ENCODE measurements around the gene STIM2.
A peak's percentile ranks its signal among the peaks of the same experiment; 100 is the strongest.

The STIM2 gene

DNA sequence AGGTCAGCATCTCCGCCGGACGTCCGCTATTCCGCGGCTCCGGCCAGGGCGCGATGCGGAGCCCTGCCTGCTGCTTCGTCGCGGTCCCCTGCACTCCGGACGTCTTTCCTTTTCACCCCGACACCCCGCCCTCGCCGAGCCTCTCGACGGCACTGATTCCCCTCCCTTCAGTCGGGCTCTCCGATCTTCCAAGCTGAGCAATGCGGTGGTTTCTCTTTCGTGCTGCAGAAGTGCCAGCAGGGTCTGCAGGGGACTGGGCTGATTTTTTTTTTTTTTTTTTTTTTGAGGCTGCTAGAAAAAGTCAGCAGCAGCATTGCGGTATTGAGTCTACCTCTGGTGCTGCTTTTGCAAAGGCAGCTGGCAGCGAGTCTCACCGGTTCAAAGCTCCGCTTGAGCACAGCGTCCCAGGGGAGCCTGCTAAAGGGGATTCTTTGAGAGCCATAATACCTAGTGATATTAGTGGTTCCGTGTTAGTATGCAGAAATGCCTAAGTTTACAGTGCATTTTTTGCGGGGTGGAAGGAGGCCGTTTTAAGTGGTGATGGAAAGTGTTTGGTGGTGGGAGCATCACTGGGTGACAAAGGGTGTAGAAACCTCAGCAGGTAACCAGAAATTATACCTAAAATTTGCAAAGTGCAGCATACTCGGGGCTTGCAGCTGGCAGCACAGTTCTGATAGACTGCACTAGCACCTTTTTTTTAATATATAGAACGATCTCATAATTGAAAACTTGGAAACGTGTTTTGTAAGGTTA, 969 bp downstream of the STIM2 start:
- Histone ChIP-seq H3K36me3 (ENCODE audit: control insufficient read depth, insufficient read depth, low read length) (no peaks in the 10 kb centered on the region), H3K4me3 (ENCODE audit: low read length) (peak overlapping the region; percentile 62), H3K9ac (ENCODE audit: low read length) (peak overlapping the region; percentile 58), H3K27me3 (ENCODE audit: control insufficient read depth, insufficient read depth, low read length) (no peaks in the 10 kb centered on the region), H3K9me3 (ENCODE audit: control insufficient read depth, low read length) (no peaks in the 10 kb centered on the region), H3K4me1 (ENCODE audit: control insufficient read depth, insufficient read depth, low read length) (peaks cover 23% of the 10 kb centered on the region)

DNA sequence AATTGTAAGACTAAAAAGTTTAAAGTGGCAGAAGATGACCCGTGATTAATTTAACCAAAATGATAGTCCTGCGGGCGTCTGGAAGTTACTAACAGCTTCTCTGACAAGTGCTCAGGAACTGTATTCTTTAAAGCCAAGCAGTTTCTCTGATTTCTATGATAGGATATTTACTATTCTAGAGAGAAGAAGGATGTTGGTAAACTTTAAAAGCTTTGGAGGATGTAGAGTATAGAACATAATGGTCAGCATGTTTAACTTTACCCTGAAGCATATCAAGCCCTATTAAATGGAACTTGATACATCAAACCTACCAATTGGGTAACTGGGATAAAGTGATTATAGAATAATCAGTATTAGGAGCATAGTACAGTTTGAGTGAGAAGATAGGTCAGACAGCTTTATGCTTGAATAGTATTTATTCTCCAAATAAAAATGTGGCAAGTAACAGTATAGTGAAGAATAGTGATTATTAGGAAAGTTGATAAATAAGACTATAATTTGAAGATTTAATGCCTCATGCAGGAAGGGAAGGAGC, 1.8 kb downstream of the STIM2 start:
- H3K36me3 ChIP-seq (ENCODE audit: control insufficient read depth, insufficient read depth, low read length): no peaks in the 10 kb centered on the region
- peak overlapping the region; percentile 58 for H3K9ac ChIP-seq (ENCODE audit: low read length)
- no peaks in the 10 kb centered on the region for H3K27me3 ChIP-seq (ENCODE audit: control insufficient read depth, insufficient read depth, low read length)
- no peaks in the 10 kb centered on the region for H3K9me3 ChIP-seq (ENCODE audit: control insufficient read depth, low read length)
- H3K4me3 ChIP-seq (ENCODE audit: low read length): no peak overlapping the region
- peaks cover 23% of the 10 kb centered on the region for H3K4me1 ChIP-seq (ENCODE audit: control insufficient read depth, insufficient read depth, low read length)

DNA sequence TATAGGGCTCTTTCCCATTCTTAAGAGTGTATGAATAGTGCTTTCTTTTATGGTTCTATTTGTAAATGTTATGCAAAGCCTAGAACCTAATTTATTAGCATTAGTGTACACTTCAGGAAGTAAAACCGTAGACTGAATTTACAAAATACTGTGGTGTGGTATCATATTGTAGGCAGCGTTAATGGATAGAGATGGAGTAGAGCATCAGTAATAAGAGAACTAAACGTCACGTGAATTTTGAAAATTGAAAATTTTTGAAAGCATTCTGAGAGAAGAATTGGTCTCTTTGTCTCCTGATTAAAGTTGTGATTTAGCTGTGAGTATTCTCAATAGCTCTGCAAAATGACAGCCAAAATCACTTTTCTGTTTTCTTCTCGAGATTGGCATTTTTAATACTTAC, 2.9 kb downstream of the STIM2 start:
- Histone ChIP-seq H3K4me1 (ENCODE audit: control insufficient read depth, insufficient read depth, low read length) (peaks cover 18% of the 10 kb centered on the region), H3K27me3 (ENCODE audit: control insufficient read depth, insufficient read depth, low read length) (no peaks in the 10 kb centered on the region), H3K9me3 (ENCODE audit: control insufficient read depth, low read length) (no peaks in the 10 kb centered on the region), H3K9ac (ENCODE audit: low read length) (peak overlapping the region; percentile 1), H3K36me3 (ENCODE audit: control insufficient read depth, insufficient read depth, low read length) (no peaks in the 10 kb centered on the region), H3K4me3 (ENCODE audit: low read length) (no peak overlapping the region)

DNA sequence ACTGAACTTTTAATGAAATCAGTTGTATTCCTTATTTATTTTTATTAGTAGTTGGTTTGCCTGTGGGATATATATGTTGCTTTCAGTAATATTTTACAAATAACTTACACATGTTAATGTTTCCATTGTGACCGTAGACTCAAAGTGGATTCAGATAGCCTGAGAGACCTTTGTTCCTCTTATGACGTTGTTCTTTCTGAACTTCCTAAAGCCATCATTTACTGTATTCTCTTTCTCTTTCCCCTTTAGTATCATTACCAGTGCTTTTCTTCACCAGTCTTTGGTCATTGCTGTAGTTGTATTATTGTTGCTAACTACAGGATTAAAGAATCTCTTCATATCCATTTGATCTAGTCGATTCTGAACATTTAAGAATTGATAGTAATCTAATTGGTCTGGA, 4.3 kb downstream of the STIM2 start:
- Histone ChIP-seq H3K27me3 (ENCODE audit: control insufficient read depth, insufficient read depth, low read length) (no peaks in the 10 kb centered on the region), H3K4me3 (ENCODE audit: low read length) (no peak overlapping the region), H3K9ac (ENCODE audit: low read length) (no peak overlapping the region), H3K36me3 (ENCODE audit: control insufficient read depth, insufficient read depth, low read length) (no peaks in the 10 kb centered on the region), H3K4me1 (ENCODE audit: control insufficient read depth, insufficient read depth, low read length) (peaks cover 11% of the 10 kb centered on the region), H3K9me3 (ENCODE audit: control insufficient read depth, low read length) (no peaks in the 10 kb centered on the region)

DNA sequence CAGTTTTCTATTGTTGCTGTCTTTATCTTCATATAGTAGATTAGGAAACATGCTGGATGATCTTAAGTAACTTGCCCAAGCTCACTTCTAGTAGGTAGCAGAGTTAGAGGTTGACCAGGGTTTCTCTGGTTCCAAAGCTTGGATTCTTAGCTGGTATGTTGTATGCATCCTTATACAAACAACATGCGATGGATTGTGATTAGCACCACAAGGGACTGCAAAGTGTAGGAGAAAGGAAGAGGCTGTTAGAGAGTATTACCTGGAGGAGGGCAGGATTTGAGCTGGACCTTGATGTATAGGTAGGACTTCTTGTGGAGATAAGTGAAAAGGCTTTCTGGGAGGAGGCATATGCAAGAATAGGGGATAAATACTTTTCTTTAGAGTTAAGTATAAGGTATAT, 5.6 kb downstream of the STIM2 start:
- Histone ChIP-seq H3K36me3 (ENCODE audit: control insufficient read depth, insufficient read depth, low read length) (no peaks in the 10 kb centered on the region), H3K9ac (ENCODE audit: low read length) (no peak overlapping the region), H3K4me1 (ENCODE audit: control insufficient read depth, insufficient read depth, low read length) (peaks cover 9% of the 10 kb centered on the region), H3K9me3 (ENCODE audit: control insufficient read depth, low read length) (no peaks in the 10 kb centered on the region), H3K4me3 (ENCODE audit: low read length) (no peak overlapping the region), H3K27me3 (ENCODE audit: control insufficient read depth, insufficient read depth, low read length) (no peaks in the 10 kb centered on the region)

DNA sequence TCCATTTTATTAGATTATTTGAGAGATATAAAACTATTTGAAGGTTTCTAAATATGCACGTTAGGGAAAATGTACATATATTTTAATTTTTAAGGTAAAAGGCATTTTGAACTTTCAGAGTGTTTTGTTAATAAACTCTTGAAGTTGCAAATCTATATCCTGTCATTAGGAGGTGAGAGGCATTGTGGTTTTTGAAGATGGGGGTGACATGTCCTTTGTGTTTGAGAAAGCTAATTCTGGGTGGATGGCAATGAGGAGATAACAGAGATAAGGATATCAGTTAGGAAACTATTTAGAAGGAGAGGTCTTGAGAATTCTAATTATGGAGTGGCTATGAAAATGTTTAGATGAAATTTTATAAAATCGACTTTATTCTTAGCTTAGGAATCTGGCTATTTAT, 6.1 kb downstream of the STIM2 start:
- Histone ChIP-seq H3K9me3 (ENCODE audit: control insufficient read depth, low read length) (no peaks in the 10 kb centered on the region), H3K4me3 (ENCODE audit: low read length) (no peak overlapping the region), H3K9ac (ENCODE audit: low read length) (no peak overlapping the region), H3K27me3 (ENCODE audit: control insufficient read depth, insufficient read depth, low read length) (no peaks in the 10 kb centered on the region), H3K36me3 (ENCODE audit: control insufficient read depth, insufficient read depth, low read length) (no peaks in the 10 kb centered on the region), H3K4me1 (ENCODE audit: control insufficient read depth, insufficient read depth, low read length) (peaks cover 9% of the 10 kb centered on the region)

DNA sequence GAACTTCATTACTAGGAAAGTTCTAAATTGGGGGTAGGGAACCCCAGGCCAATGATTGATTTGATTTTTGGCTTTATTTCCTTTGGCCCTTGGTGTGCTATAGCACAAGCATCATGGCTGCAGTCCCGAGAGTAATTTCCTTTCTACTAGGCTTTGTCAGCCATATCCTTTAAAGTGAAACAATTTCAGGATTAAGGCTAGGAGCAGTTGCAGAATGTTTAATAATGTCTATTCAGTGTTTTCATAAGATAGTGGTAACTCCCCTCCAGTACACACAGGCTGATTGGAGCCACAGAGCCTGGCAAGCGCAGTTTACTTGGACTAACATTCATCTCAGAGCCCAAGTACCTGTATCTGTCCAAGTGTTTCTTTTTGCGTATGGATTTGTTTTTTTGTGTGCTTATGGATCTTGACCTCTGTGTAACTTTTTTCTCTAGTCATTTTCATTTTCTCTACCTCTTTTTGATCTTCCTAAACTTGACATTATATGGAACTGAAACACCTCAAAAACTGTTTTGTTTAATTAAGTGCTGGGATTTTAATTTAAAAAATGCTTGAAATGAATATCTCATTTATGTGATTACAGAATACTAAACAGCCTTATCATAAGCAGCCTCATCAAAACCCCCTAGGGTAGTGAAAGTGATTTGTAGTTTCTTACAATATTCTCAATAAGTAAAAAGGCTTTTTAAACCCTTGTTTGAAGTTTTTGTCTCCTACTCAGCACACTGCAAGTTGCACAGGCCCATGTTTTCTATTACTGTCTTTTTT, 7.5 kb downstream of the STIM2 start:
- Histone ChIP-seq H3K36me3 (ENCODE audit: control insufficient read depth, insufficient read depth, low read length) (no peaks in the 10 kb centered on the region), H3K4me3 (ENCODE audit: low read length) (peak overlapping the region; percentile 35), H3K9ac (ENCODE audit: low read length) (peak overlapping the region; percentile 11), H3K9me3 (ENCODE audit: control insufficient read depth, low read length) (no peaks in the 10 kb centered on the region), H3K27me3 (ENCODE audit: control insufficient read depth, insufficient read depth, low read length) (no peaks in the 10 kb centered on the region), H3K4me1 (ENCODE audit: control insufficient read depth, insufficient read depth, low read length) (peaks cover 9% of the 10 kb centered on the region)

DNA sequence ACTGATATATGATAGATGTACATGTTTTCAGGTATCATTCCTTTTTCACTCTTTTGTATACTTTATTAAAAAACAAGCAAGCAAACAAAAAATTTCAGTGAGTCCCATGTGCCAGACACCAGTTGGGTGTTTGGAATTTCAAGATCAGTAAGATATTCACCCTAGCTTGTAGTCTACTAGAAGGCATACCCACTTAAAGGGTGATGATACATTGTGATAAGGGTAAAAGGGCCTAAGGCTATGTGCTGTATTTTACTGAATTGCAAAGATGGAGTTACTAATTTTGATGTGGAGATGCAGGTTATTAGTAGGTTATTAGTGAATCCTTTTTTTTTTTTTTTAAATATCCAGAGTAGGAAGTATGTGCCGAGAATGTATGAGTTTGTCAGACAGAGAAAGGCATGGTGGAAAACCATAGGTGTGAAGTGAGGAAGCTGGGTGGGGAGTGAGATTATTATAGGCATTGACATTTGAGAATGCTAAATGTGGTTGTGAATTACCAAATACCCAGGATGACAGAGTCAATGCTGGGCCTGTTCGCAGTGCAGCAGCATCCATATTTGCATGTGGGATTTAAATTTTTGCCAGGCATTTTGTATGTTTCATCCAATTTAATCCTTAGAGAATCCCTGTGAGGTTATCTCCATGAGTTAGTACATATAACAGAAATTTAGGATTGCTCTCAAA, 10.1 kb downstream of the STIM2 start:
- Histone ChIP-seq H3K27me3 (ENCODE audit: control insufficient read depth, insufficient read depth, low read length) (no peaks in the 10 kb centered on the region), H3K4me1 (ENCODE audit: control insufficient read depth, insufficient read depth, low read length) (peaks cover 9% of the 10 kb centered on the region), H3K9ac (ENCODE audit: low read length) (no peak overlapping the region), H3K4me3 (ENCODE audit: low read length) (no peak overlapping the region), H3K36me3 (ENCODE audit: control insufficient read depth, insufficient read depth, low read length) (no peaks in the 10 kb centered on the region), H3K9me3 (ENCODE audit: control insufficient read depth, low read length) (no peaks in the 10 kb centered on the region)

DNA sequence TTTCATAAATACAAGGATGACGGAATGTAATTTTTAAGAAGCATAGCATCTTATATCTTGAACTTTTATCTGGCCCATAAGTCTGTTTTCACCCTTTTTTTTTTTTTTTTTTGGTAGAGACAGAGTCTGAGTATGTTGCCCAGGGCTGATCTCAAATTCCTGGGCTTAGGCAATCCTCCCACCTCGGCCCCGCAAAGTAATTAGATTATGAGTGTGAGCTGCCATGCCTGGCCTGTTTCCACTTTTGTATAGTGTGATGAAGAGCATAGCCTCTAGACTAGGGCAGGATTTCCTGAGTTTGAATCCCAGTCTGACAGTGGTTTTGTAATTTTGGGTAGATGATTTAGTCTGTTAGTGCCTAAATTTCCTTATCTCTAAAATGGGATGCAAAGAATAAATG, 11.0 kb downstream of the STIM2 start:
- H3K4me1 ChIP-seq (ENCODE audit: control insufficient read depth, insufficient read depth, low read length): peaks cover 9% of the 10 kb centered on the region
- no peaks in the 10 kb centered on the region for H3K27me3 ChIP-seq (ENCODE audit: control insufficient read depth, insufficient read depth, low read length)
- H3K9me3 ChIP-seq (ENCODE audit: control insufficient read depth, low read length): no peaks in the 10 kb centered on the region
- H3K4me3 ChIP-seq (ENCODE audit: low read length): no peak overlapping the region
- H3K9ac ChIP-seq (ENCODE audit: low read length): no peak overlapping the region
- H3K36me3 ChIP-seq (ENCODE audit: control insufficient read depth, insufficient read depth, low read length): no peaks in the 10 kb centered on the region

DNA sequence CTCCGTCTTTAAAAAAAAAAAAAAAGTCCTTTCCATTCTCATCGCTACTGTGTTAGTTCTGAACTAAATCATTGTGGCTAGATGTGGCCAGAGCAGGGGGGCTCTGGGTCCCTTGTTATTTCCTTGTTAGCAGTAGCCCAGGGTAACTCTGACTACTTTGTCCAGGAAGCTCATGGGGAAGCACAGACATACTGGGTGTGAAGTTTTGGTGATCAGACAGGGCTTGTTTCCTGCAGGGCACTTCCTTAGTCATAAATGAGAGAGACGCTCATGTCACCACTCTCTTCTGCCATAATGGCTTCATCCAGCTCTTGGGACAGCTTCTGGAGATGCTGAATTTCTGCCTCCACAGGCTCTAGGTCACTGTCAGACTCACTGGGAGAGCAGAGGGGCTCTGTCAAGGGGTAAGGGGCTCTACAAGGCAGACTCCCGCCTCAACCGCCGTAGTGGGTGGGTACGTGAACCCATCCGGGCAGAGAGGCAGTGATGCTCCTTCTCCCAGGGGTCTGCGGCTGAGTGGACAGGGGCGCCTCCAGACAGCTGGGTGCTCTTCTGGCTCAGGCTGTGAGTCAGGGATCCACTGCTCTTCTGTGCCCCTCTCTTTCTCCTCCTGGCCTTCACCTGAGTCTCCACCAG, 12.9 kb downstream of the STIM2 start:
- H3K36me3 ChIP-seq (ENCODE audit: control insufficient read depth, insufficient read depth, low read length): no peaks in the 10 kb centered on the region
- no peak overlapping the region for H3K9ac ChIP-seq (ENCODE audit: low read length)
- H3K27me3 ChIP-seq (ENCODE audit: control insufficient read depth, insufficient read depth, low read length): no peaks in the 10 kb centered on the region
- H3K4me3 ChIP-seq (ENCODE audit: low read length): no peak overlapping the region
- H3K9me3 ChIP-seq (ENCODE audit: control insufficient read depth, low read length): no peaks in the 10 kb centered on the region
- peaks cover 7% of the 10 kb centered on the region for H3K4me1 ChIP-seq (ENCODE audit: control insufficient read depth, insufficient read depth, low read length)

DNA sequence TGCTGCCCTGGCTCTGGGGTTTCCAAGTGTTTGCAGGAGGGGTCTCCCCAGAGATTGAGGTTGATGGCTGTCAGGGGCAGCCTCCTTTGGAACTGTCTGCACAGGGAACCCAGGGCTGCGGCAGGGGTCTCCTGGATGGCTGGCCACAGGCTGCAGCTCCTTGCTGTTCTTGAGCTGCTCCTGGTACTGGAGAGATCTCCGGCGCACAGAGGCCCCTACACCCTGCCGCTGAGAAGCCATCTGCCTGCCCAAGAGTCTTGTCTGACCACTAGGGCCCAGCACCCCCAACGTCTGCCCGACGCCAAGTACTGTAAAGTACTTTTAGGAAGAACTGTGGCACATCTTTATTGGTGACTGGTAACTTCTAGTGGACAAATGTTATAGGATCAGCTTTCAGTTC, 13.5 kb downstream of the STIM2 start:
- H3K27me3 ChIP-seq (ENCODE audit: control insufficient read depth, insufficient read depth, low read length): no peaks in the 10 kb centered on the region
- H3K4me3 ChIP-seq (ENCODE audit: low read length): no peak overlapping the region
- H3K4me1 ChIP-seq (ENCODE audit: control insufficient read depth, insufficient read depth, low read length): peaks cover 3% of the 10 kb centered on the region
- no peaks in the 10 kb centered on the region for H3K36me3 ChIP-seq (ENCODE audit: control insufficient read depth, insufficient read depth, low read length)
- no peak overlapping the region for H3K9ac ChIP-seq (ENCODE audit: low read length)
- H3K9me3 ChIP-seq (ENCODE audit: control insufficient read depth, low read length): no peaks in the 10 kb centered on the region
